Keratinocyte (primary cell): ENCODE data around the gene SPTBN1. TPM values are rescaled to one million over a fixed set of nuclear protein-coding genes. Genes with fewer than 3 reads are reported as not detected.

ENCODE experiments used
- DNase-seq: peaks from one replicate; pipeline ENCODE4 v3.0.0-alpha.2; 2011; ENCODE audit warnings: low read depth, missing footprints, low spot score
- FAIRE-seq: peaks from 2 replicates; lab custom pipeline; 2011; peaks lifted over from hg19 to GRCh38; lab: Jason Lieb, UNC
- H2AFZ ChIP-seq: 2 replicates; pipeline ENCODE4 v1.6.0; 2012; ENCODE audit warnings: low read length, control low read depth, inconsistent platforms; ENCODE audit not compliant: control insufficient read depth
- H3K27ac ChIP-seq: 2 replicates; pipeline ENCODE4 v1.5.1; 2011; ENCODE audit warnings: low read length; ENCODE audit not compliant: control insufficient read depth, insufficient read depth
- H3K27me3 ChIP-seq: 3 replicates; pipeline ENCODE4 v1.6.0; 2011; ENCODE audit warnings: low read length; ENCODE audit not compliant: control insufficient read depth, insufficient read depth; ENCODE audit errors: extremely low read depth
- H3K36me3 ChIP-seq, 2 experiments: 2 replicates in 1 of 2; 3 replicates in 1 of 2; pipeline ENCODE4 v1.5.1; 2011; ENCODE audit warnings: low read length in 2 of 2, mild to moderate bottlenecking in 1 of 2; ENCODE audit not compliant: control insufficient read depth in 2 of 2, insufficient read depth in 2 of 2; ENCODE audit errors: extremely low read depth in 1 of 2
- H3K4me1 ChIP-seq: 3 replicates; pipeline ENCODE4 v1.5.1; 2011; ENCODE audit warnings: low read length; ENCODE audit not compliant: control insufficient read depth, insufficient read depth; ENCODE audit errors: extremely low read depth
- H3K4me2 ChIP-seq: 3 replicates; pipeline ENCODE4 v1.6.0; 2011; ENCODE audit warnings: low read depth, low read length; ENCODE audit not compliant: control insufficient read depth, insufficient read depth; ENCODE audit errors: extremely low read depth
- H3K4me3 ChIP-seq, 3 experiments: fragments of 200-600 bp in 1 of 3; sonication (generic) in 1 of 3; 2 replicates in 2 of 3; 3 replicates in 1 of 3; pipeline ENCODE4 v1.5.1; 2011 to 2016; ENCODE audit warnings: low read length in 3 of 3, mild to moderate bottlenecking in 3 of 3, control low read depth in 2 of 3, inconsistent platforms in 1 of 3, low read depth in 1 of 3, mixed read lengths in 1 of 3, mixed run types in 1 of 3, moderate library complexity in 1 of 3; ENCODE audit not compliant: control insufficient read depth in 2 of 3, insufficient read depth in 2 of 3; ENCODE audit errors: extremely low read depth in 1 of 3
- H3K79me2 ChIP-seq: 2 replicates; pipeline ENCODE4 v1.6.0; 2012; ENCODE audit warnings: low read length; ENCODE audit not compliant: control insufficient read depth, insufficient read depth
- H3K9ac ChIP-seq: 3 replicates; pipeline ENCODE4 v1.6.0; 2011; ENCODE audit warnings: low read length; ENCODE audit not compliant: control insufficient read depth, insufficient read depth; ENCODE audit errors: extremely low read depth
- H3K9me1 ChIP-seq: 3 replicates; pipeline ENCODE4 v1.6.0; 2011; ENCODE audit warnings: low read length; ENCODE audit not compliant: control insufficient read depth, insufficient read depth; ENCODE audit errors: extremely low read depth
- H3K9me3 ChIP-seq: 2 replicates; pipeline ENCODE4 v1.5.1; 2012; ENCODE audit warnings: low read depth, low read length; ENCODE audit not compliant: control insufficient read depth
- H4K20me1 ChIP-seq: 3 replicates; pipeline ENCODE4 v1.6.0; 2011; ENCODE audit warnings: low read length; ENCODE audit not compliant: control insufficient read depth, insufficient read depth; ENCODE audit errors: extremely low read depth
- CTCF ChIP-seq, 3 experiments: IDR thresholded peaks in 1 of 3; conservative IDR thresholded peaks in 1 of 3; optimal IDR thresholded peaks in 1 of 3; 2 replicates in 2 of 3; 3 replicates in 1 of 3; pipeline versions ENCODE3 to v1.5.1; 2011; ENCODE audit warnings: low read length in 3 of 3, mild to moderate bottlenecking in 3 of 3, moderate library complexity in 2 of 3, control low read depth in 1 of 3, inconsistent platforms in 1 of 3; ENCODE audit not compliant: insufficient read depth in 2 of 3; ENCODE audit errors: extremely low read depth in 1 of 3
- EZH2 ChIP-seq: IDR thresholded peaks from one replicate; pipeline ENCODE4 v1.6.1; 2012; ENCODE audit warnings: inconsistent platforms, mild to moderate bottlenecking, low read length, moderate library complexity
- dilution Hi-C: fragments of 300-500 bp; cut with MboI; formaldehyde crosslinking; loops from one replicate; pipeline ENCODE4 v1.7.0; 2020; ENCODE audit warnings: low sequenced_read_pairs; ENCODE audit not compliant: extremely low pct_ligation_motif_present
- polyA plus RNA-seq, 5 experiments: library from polyadenylated mRNA; depleted of rRNA in 3 of 5; stranded (reverse) in 3 of 5; stranded (forward) in 1 of 5; unstranded in 1 of 5; fragments of >200 nt; gene quantifications; 1 replicate in 1 of 5; 2 replicates in 3 of 5; 3 replicates in 1 of 5; pipeline versions ENCODE4 v1.2.1 to v1.2.3, GENCODE V29; 2011 to 2012; ENCODE audit warnings: missing spikeins in 2 of 5, low read depth in 1 of 5, low replicate concordance in 1 of 5

The SPTBN1 gene
- polyA plus RNA-seq, 1 donor (not counting 4 experiments of a cell fraction or from before 2014, with no cell fraction given), result 40.0 TPM

DNA sequence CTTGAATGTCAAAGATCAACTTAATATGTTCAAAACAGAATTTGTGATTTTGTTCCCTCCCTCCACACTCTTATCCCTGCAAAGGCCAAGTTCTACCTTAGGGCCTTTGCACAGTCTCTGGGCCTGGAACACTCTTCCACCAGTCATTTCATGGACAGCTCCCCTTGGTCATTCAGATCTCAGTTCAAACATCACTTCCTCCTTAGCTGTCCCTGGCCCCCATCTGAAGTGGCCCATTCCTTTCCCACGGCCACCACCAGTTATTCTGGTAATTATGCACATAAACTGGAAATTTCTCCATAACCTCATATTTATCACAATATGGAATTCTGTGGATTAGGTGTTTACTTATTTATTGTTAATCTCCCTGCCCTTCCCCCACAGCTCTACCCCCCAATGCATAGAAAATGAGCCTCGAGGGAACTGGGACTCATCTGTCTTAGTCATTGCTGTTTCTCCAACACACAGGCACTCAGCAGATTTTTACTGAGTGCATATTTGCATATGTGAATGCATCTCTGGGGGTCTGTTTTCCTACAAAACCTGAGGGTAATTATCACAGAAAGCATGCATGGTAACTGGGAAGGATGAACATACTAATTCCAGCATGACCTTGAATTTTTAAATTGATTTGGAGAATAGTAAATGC is 35.5 kb upstream of the SPTBN1 start:
- Histone ChIP-seq H3K4me2 (no peak overlapping the region), H3K9me3 (no peaks in the 10 kb centered on the region), H2AFZ (no peak overlapping the region), H3K4me1 (peaks cover 13% of the 10 kb centered on the region), H3K27me3 (no peaks in the 10 kb centered on the region), H3K36me3 (no peaks in the 10 kb centered on the region), H3K4me3 (no peak overlapping the region), H3K79me2 (no peaks in the 10 kb centered on the region), H3K9me1 (no peaks in the 10 kb centered on the region), H3K9ac (no peak overlapping the region), H3K27ac (no peak overlapping the region), H4K20me1 (no peaks in the 10 kb centered on the region)
- no peak for DNase-seq
- FAIRE-seq, result no peak
- dilution Hi-C loops, result no loop called here
- TF ChIP-seq CTCF (optimal IDR thresholded peaks at IDR 0.05 in 1 of 3, IDR thresholded peaks at IDR 0.05 in 1 of 3, conservative IDR thresholded peaks at IDR 0.05 in 1 of 3; ENCODE audit: extremely low read depth in 1 of 3, insufficient read depth in 2 of 3, low read length in 3 of 3) (no peak), EZH2 (no peak)

DNA sequence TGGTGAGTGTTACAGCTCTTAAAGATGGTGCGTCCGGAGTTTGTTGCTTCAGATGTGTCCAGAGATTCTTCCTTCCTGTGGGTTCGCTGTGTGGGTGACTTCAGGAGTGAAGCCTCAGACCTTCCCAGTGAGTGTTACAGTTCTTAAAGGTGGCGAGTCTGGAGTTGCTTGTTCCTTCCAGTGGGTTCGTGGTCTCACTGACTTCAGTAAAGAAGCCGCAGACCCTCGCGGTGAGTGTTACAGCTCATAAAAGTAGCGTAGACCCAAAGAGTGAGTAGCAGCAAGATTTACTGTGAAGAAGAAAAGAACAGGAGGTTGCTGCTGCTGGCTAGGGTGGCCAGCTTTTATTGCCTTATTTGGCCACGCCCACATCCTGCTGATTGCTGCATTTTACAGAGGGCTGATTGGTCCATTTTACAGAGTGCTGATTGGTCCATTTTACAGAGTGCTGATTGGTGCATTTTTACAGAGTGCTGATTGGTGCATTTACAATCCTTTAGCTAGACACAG is 34.0 kb upstream of the SPTBN1 start:
- no peaks in the 10 kb centered on the region for H3K9me3 ChIP-seq
- no peak overlapping the region for H3K9ac ChIP-seq
- FAIRE-seq (no peak), DNase-seq (no peak)
- H3K27ac ChIP-seq, result no peak overlapping the region
- H2AFZ ChIP-seq, result no peak overlapping the region
- no peak for TF ChIP-seq CTCF (optimal IDR thresholded peaks at IDR 0.05 in 1 of 3, IDR thresholded peaks at IDR 0.05 in 1 of 3, conservative IDR thresholded peaks at IDR 0.05 in 1 of 3; ENCODE audit: extremely low read depth in 1 of 3, insufficient read depth in 2 of 3, low read length in 3 of 3)
- TF ChIP-seq EZH2, result no peak
- H4K20me1 ChIP-seq, result no peaks in the 10 kb centered on the region
- no peak overlapping the region for H3K4me3 ChIP-seq
- H3K4me1 ChIP-seq, result no peaks in the 10 kb centered on the region
- H3K36me3 ChIP-seq, result no peaks in the 10 kb centered on the region
- H3K79me2 ChIP-seq, result no peaks in the 10 kb centered on the region
- H3K4me2 ChIP-seq, result no peak overlapping the region
- H3K9me1 ChIP-seq, result no peaks in the 10 kb centered on the region
- H3K27me3 ChIP-seq, result no peaks in the 10 kb centered on the region
- dilution Hi-C loops, result no loop called here
